Measurements from ENCODE around the gene IL17REL.

Gene IL17REL

GRCh38 chr22:50002791-50003190 is 9.8 kb downstream of the IL17REL start:
- no peak for DNase-seq (ENCODE audit: low spot score)

- no peak for DNase-seq (ENCODE audit: low spot score)
Observed at GRCh38 chr22:50001388-50002231, 11.0 kb downstream of the IL17REL start.

- no peak for DNase-seq (ENCODE audit: low spot score)
Observed at GRCh38 chr22:50000587-50001387, 11.8 kb downstream of the IL17REL start.

DNA sequence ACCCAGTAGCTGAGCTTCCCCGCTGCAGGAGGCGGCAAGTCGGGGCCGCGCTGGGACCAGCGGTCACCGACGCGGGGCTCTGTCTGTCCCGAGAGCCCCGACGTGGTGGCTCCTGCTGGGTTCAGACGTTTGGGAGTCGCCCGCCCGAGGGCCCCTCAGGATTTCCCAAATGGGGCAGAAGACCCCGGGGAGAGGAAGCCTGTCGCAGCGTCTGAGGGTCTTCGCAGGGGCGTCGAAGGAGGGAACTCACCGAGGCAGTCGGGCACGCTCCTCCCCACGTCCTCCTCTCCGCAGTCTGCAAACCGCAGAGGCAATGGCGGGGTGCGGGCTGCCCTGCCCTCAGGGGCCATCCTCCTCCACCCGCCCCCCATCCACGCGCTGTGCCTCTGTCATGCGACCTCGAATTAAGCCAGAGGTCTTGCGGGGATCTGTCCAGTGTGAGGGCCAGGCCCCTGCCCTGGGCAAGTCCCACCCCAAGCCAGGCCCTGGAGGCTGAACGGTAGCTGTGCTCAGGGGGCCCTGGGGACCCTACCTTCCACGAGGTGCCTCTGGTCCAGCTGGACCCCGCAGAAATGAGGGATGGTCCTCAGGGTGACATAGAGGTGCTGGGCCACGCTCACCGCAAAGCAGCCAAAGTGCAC is 12.5 kb downstream of the IL17REL start:
- DNase-seq (ENCODE audit: low spot score) = no peak

GRCh38 chr22:49999063-49999945 is 13.3 kb downstream of the IL17REL start:
- no peak for DNase-seq (ENCODE audit: low spot score)

- DNase-seq (ENCODE audit: low spot score) = no peak
Observed at GRCh38 chr22:49998718-49999062, 13.9 kb downstream of the IL17REL start.

- DNase-seq (ENCODE audit: low spot score) = no peak
Observed at GRCh38 chr22:49997932-49998717, 14.4 kb downstream of the IL17REL start.

DNA sequence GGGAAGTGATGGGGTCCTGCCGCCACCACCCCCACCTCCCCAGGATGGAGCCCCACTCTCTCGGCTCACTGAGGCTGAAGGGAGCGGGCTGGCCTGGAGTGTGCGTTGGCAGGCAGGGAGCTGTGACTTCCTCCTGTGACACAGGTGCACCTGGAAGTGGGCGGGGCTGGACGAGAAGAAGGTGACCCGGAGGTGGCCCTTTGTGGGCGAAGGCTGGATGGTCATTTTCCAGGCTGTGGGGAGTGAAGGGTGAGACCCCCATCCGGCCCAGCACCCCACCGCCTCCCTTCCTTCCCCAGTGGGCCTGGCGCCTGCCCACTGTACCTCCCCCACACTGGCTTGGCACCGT is 15.3 kb downstream of the IL17REL start:
- DNase-seq (ENCODE audit: low spot score) = no peak

DNA sequence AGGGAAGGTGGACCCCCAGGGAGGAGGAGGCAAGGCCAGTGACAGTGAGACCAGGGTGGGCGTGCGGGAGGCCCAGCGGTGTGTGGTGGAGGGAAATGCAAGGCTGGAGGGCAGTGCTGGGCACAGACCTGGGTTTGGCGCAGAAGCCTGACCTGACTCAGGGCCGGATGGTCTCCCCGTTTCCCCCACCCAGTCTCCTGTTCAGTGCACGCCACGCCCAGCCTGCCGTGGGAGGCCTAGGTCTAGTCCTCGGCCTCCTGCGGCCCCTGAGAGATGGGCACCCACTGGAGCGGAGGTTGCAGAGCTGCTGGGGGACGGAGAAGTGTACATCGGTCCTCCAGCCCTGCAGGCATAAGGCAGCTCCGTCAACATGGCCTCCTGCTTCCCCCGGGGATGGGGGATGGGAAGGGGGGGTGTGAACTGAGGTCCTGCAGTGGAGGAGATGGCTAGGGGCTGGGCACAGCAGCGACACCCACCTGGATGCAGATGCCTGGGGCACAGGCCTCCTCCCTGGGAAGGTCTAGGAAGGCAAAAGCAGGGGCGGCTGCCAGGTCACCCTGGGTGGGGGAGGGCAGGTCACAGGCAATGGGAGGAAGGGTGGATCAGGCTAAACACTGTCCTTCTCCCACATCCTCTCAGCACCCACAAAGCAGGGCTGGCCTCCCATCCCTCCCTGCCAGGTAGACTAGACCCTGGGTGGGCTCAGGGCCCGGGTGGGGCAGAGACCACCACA is 15.9 kb downstream of the IL17REL start:
- no peak for DNase-seq (ENCODE audit: low spot score)

- no peak for DNase-seq (ENCODE audit: low spot score)
Observed at GRCh38 chr22:49996119-49996517, 16.4 kb downstream of the IL17REL start.

DNA sequence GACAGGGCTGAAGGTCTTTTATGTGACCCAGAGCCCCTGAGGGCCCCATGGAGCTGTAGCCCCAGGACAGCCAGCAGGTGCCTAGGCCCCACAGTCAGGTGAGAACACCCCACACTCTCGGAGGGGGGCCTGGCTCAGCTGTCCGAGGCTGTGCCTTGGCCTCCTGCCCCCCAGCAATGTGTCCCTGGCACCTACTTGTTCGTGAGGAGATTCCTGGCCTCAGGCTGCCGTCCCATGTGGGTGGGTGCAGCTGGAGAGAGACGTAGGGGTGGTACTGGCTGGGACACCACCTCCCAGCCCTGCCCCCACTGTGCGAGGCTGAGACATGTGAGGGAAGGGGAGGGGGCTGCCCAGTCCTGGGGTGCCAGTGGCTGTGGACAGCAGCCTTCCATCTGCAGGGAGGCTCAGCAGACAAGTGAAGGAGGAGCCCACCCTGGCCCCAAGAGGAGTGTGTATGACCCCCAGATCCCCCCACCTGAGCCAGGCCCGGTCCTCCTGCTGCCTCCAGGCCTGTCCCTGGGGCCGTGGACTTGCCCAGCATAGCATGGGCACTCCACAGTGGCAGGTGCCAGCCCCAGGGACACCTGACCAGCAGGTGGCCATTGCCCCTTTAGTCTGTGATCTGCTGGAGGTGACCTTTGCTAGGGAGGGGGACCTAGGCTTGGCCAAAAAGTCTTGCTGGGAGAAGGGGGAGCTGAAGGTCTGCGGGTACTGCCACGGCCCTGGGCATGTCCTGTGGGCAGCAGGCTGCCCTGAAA is 17.0 kb downstream of the IL17REL start:
- DNase-seq (ENCODE audit: low spot score) = no peak

GRCh38 chr22:49995041-49995360 is 17.6 kb downstream of the IL17REL start:
- DNase-seq (ENCODE audit: low spot score) = no peak

DNA sequence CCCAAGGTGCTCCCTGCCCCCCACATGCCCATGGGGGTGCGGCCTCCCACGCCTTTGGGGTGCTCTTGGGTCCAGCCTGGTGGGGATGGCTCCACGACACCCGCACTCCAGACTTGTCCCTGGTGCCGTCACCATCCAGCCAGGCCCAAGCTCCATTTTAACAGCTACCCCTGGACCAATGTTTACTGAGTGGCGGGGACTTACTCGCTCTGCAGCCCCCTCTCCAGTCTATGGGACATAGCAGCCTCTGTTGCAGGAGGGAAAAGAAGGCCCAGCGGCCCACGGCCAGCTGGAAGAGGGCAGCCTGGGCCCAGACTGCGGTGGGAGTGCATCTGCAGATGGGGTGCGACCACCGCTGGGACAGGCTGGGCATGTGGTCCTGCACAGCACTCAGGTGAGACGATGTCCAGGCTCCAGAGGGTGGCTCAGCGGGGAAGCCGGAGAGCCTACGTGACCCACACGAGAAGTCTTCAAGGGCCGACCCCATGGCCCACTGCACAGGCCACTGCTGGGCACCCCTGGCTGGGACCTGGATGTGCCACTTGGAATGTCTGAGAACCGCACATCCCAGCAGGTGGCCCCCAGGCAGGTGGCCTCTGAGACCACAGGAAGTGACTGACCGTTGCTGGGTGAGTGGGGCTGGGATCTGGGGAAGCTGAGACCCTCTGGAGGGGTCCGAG is 18.1 kb downstream of the IL17REL start:
- no peak for DNase-seq (ENCODE audit: low spot score)

GRCh38 chr22:49993649-49994360 is 18.8 kb downstream of the IL17REL start:
- DNase-seq (ENCODE audit: low spot score) = no peak

DNA sequence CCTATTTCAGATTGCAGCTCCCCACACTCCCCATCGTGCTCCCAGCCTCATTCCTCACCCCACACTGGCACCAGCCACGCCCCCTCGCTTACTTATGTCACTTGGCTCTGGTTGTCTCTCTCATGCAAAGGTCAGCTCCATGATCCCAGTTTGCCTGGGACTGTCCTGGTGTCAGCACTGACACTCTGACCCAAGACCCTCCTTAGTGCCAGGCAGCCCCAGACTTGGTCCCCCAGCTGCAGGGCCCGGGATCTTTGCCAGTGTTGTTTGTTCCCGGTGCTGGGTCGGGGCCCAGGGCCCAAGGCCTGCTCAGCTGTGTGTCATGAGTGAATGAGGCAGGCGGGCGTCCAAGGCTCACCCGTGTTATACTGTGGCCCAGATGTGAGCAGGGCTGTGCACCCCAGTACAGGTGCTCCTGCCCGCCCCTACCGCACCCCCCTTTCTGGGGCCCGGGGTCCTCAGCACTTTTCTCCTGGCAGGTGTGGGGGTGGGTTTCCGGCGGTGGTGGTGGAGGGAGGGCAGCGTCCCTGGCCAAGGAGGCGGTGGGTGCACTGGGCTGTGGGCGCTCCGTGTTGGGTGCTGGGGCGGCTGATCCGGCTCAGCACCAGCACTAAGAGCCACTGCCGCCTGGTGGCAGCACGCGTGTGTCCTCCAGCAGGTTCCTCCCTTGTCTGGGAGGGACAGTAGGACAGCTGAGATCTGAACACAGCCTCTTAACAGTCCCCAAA is 19.5 kb downstream of the IL17REL start:
- no peak for DNase-seq (ENCODE audit: low spot score)

GRCh38 chr22:49991907-49992533 is 20.5 kb downstream of the IL17REL start:
- DNase-seq (ENCODE audit: low spot score) = no peak

DNA sequence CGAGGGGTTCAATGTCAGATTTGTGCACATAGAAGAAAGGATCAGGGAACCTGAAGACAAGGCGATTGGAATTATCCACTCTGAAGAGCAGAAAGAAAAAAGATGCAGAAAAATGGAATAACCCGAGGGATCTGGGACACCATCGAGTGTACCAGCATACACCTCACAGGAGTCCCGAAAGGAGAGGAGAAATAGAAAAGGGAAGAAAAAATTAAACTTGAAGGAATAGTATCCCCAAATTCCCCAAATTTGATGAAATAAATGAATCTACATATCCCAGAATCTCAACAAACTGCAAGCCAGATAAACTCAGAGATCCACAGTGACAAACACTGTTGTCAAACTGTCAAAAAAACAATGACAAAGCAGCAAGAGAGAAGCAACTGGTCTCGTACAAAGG is 21.4 kb downstream of the IL17REL start:
- no peak for DNase-seq (ENCODE audit: low spot score)
